Ovary (tissue), 9 donors: Measurements from ENCODE around the gene ASCL5. TPM values are rescaled to one million over a fixed set of nuclear protein-coding genes. Genes with fewer than 3 reads are reported as not detected.

Experiments
- DNase-seq, 5 donors: peaks; one replicate each; pipeline ENCODE4 v3.0.0-alpha.2; 2019 to 2020
- H3K27ac ChIP-seq, 2 donors: fragments of 200-600 bp; one replicate each; pipeline versions ENCODE4 v1.5.1 to v1.8.0; 2019 to 2022
- H3K27me3 ChIP-seq: fragments of 200-600 bp; one replicate; pipeline ENCODE4 v1.8.0; 2022
- H3K36me3 ChIP-seq: fragments of 200-600 bp; sonication (generic); one replicate; pipeline ENCODE4 v1.5.1; 2019
- H3K4me1 ChIP-seq: one replicate; pipeline ENCODE4 v1.8.1; 2013; ENCODE audit warnings: mild to moderate bottlenecking, moderate library complexity; ENCODE audit not compliant: insufficient read depth
- H3K4me3 ChIP-seq: fragments of 200-600 bp; sonication (generic); one replicate; pipeline ENCODE4 v1.5.1; 2017
- H3K9me3 ChIP-seq, 2 donors: fragments of 200-600 bp in 1 of 2; sonication (generic) in 1 of 2; one replicate each; pipeline versions ENCODE4 v1.5.1 to v1.8.1; 2013 to 2019; ENCODE audit warnings: mild to moderate bottlenecking in 1 of 2, moderate library complexity in 1 of 2
- CTCF ChIP-seq, 3 donors: fragments of 450-650 bp in 2 of 3; fragments of 200-600 bp in 1 of 3; IDR thresholded peaks; one replicate each; pipeline versions ENCODE4 v1.5.1 to v1.8.0; 2016 to 2022; ENCODE audit warnings: antibody characterized with exemption in 3 of 3, mild to moderate bottlenecking in 1 of 3
- EP300 ChIP-seq: sonication (generic); formaldehyde crosslinking; IDR thresholded peaks from one replicate; pipeline ENCODE4 v1.6.1; 2017; ENCODE audit warnings: antibody characterized with exemption
- POLR2A ChIP-seq: fragments of 450-650 bp; IDR thresholded peaks from one replicate; pipeline ENCODE4 v1.6.1; 2017; ENCODE audit warnings: antibody characterized with exemption, mild to moderate bottlenecking, moderate library complexity
- WGBS, 3 donors: extraction: QIAGEN DNeasy Blood & Tissue Kit in 1 of 3; methylation state at CpG; one replicate each; pipeline versions ENCODE4 v1.1.5 to v1.1.7; 2013 to 2017; 5-methylcytosine and 5-hydroxymethylcytosine counted together
- intact Hi-C, 4 donors: fragments of 100-400 bp; cut with DNase I; formaldehyde crosslinking; loops; one replicate each; pipeline versions ENCODE4 v1.11.0 to v1.15.1; 2022 to 2023
- polyA plus RNA-seq, 2 donors: library from polyadenylated mRNA; stranded (reverse); fragments of 200-250 nt in 1 of 2; fragments of 350-450 nt in 1 of 2; fragmentation: Illumina TruSeq in 1 of 2; extraction: RNeasy Lipid Tissue Mini Kit (QIAGEN cat#74804) in 1 of 2; gene quantifications; one replicate each; pipeline ENCODE4 v1.2.3, GENCODE V29; 2013 to 2014
- total RNA-seq, 7 donors: library from RNA; depleted of rRNA in 2 of 7; stranded (reverse); fragments of >200 nt in 2 of 7; fragmentation: NEBNext Ultra II Directional in 3 of 7; extraction: Animal tissue kit (Norgen Biotek cat#: 25700) in 3 of 7; gene quantifications; one replicate each; pipeline versions ENCODE4 v1.1.0 to v1.2.4, GENCODE V29; 2016 to 2023
- donor health status: DM: no; HTN: no; CAD: no; lungs with moderate emphysema.
- donor health status: DM: no; HTN: no; CAD: no.
- donor health status: Bipolar disorder and iron deficiency.
- donor health status: DM: yes; HTN: yes; CAD: no.
- donor health status: DM: no; HTN: no; CAD: no.
- donor health status: DM: yes; HTN: yes; CAD: no.

ASCL5 gene
- total and polyA plus RNA-seq, 9 donors = 0.06 TPM; not detected in 8

GRCh38 chr1:201172326-201172725 lies 45.3 kb upstream of the ASCL5 start:
- no peaks in the 10 kb centered on the region for H3K36me3 ChIP-seq
- H3K4me3 ChIP-seq = no peak overlapping the region
- intact Hi-C loops = no loop called here
- no peak for TF ChIP-seq POLR2A
- TF ChIP-seq CTCF (IDR thresholded peaks at IDR 0.05) = no peak
- no peak for TF ChIP-seq EP300
- H3K27ac ChIP-seq = no peak overlapping the region
- DNase-seq = no peak
- WGBS, 3 donors = 85 to 88% (median 86%) methylated on average over 4 of the region's 4 CpGs
- no peaks in the 10 kb centered on the region for H3K27me3 ChIP-seq
- H3K4me1 ChIP-seq = peaks cover 2% of the 10 kb centered on the region
- no peaks in the 10 kb centered on the region for H3K9me3 ChIP-seq

GRCh38 chr1:201171063-201172036 lies 44.4 kb upstream of the ASCL5 start:
- H3K9me3 ChIP-seq = no peaks in the 10 kb centered on the region
- no peaks in the 10 kb centered on the region for H3K36me3 ChIP-seq
- no peaks in the 10 kb centered on the region for H3K27me3 ChIP-seq
- WGBS, 3 donors = 6 to 11% (median 8%) methylated on average over 47 to 48 of the region's 48 CpGs
- peaks cover 2% of the 10 kb centered on the region for H3K4me1 ChIP-seq
- peak; percentile 28 to 76 (median 46) for DNase-seq
- intact Hi-C loops = no loop called here
- H3K4me3 ChIP-seq = peak overlapping the region; percentile 46
- H3K27ac ChIP-seq = peak overlapping the region; percentile 59 to 76
- TF ChIP-seq EP300 = no peak
- peak; percentile 13 for TF ChIP-seq POLR2A
- TF ChIP-seq CTCF (IDR thresholded peaks at IDR 0.05) = peak in 1 of 3 donors; percentile 53

GRCh38 chr1:201170533-201171062 lies 43.6 kb upstream of the ASCL5 start:
- peak; percentile 93 for TF ChIP-seq POLR2A
- no peak for TF ChIP-seq CTCF (IDR thresholded peaks at IDR 0.05)
- TF ChIP-seq EP300 = peak; percentile 6
- H3K9me3 ChIP-seq = no peaks in the 10 kb centered on the region
- peak overlapping the region; percentile 46 for H3K4me3 ChIP-seq
- peaks cover 2% of the 10 kb centered on the region for H3K4me1 ChIP-seq
- peak overlapping the region; percentile 59 to 76 for H3K27ac ChIP-seq
- WGBS, 3 donors = 5 to 7% (median 5%) methylated on average over 26 of the region's 26 CpGs
- intact Hi-C loops = no loop called here
- H3K27me3 ChIP-seq = no peaks in the 10 kb centered on the region
- H3K36me3 ChIP-seq = no peaks in the 10 kb centered on the region
- peak; percentile 89 to 96 (median 93) for DNase-seq

- Histone ChIP-seq H3K4me1 (peaks cover 2% of the 10 kb centered on the region), H3K36me3 (no peaks in the 10 kb centered on the region), H3K9me3 (no peaks in the 10 kb centered on the region), H3K27ac (peak overlapping the region in 1 of 2 donors; percentile 8), H3K27me3 (no peaks in the 10 kb centered on the region), H3K4me3 (no peak overlapping the region)
- DNase-seq = no peak
- intact Hi-C loops = no loop called here
- no peak for TF ChIP-seq POLR2A
- no peak for TF ChIP-seq EP300
- no peak for TF ChIP-seq CTCF (IDR thresholded peaks at IDR 0.05)
- WGBS, 3 donors = 47 to 61% (median 58%) methylated on average over 2 of the region's 2 CpGs
Observed at GRCh38 chr1:201169971-201170532, 43.1 kb upstream of the ASCL5 start.
